Hematopoietic multipotent progenitor cell treated with erythropoietin and hydrocortisone succinate and interleukin-3 and kit ligand, for 15 days (in vitro differentiated cells): ENCODE measurements around the gene UBE2D2.
"Not testable (repeated sequence)": the region's sequence is repeated elsewhere in the genome, so short reads cannot be mapped to it uniquely, and the experiment has no call there.

ENCODE experiments used
- DNase-seq: peaks from one replicate; pipeline ENCODE4 v3.0.0-alpha.2; 2015; ENCODE audit warnings: low spot score

The UBE2D2 gene

DNA sequence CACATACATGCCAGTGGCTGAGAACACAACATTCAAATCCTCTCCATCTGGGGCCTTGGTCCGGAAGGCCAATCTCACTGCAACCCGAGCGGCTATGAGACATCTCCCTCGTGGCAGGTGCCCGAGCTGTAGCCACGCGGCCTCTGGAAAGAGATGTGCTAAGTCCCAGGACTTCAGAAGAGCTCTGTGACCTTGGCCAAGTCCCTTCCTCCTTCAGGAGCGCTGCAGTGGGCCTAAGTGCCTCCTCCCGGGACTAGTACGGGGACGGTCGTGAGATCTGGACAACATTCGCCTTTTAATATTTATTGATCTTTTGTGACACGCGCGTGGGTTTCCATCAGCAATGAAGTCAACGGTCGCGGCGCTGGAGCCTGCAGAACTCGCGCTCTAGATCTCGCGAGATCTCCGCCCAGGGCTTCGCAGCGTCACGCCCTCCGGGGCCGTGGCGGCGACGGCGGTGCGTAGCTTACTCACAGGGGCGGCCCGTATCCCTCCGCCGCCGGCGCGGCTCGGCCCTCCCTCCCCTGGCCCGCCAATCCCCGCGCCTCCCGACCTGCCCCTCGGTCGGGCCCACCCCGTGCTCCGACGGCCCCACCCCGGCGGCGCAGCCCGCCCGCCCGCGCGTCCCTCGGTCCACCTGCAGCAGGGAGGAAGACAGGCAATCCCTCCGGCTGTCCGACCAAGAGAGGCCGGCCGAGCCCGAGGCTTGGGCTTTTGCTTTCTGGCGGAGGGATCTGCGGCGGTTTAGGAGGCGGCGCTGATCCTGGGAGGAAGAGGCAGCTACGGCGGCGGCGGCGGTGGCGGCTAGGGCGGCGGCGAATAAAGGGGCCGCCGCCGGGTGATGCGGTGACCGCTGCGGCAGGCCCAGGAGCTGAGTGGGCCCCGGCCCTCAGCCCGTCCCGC lies at the start of gene UBE2D2:
TSS of gene UBE2D2 (plus strand) at position 588 of the 903 bp plus-strand sequence. CDS start 453 bp downstream, outside the sequence.
- peak; percentile 98 for DNase-seq

GRCh38 chr5:139512786-139513390 lies 48.3 kb upstream of the UBE2D2 start:
- DNase-seq = no peak

GRCh38 chr5:139513434-139513833 lies 47.7 kb upstream of the UBE2D2 start:
- peak; percentile 58 for DNase-seq

DNA sequence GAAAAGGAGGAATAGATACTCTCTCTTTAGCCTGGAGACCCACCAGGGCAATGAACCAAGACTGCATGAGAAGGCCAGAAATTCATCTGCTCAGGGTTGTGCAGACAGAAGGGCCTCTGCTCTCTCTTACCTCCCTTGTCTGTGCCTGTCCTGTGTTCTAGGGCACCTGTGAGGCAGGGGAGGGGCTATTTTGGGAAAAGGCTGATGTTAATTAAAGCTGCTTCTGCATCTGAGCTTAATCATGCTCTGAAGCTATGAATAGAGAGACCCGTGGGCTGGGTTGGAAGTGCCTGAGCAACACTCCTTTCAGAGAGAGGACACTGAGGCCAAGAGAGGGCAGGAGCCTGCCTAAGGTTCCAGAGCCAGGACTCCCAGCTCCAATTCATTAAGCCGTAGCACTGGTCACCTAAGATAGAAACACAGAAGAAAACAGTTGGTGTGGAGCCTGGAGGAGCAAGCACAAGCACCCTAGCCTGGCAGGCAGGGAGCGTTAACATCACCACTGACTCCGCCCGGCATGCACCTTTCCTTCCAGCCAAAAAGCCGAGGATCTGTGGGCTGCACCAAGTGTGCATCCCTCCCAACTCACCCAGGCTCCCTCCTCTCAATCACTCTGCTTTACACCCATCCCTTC lies 47.2 kb upstream of the UBE2D2 start:
- no peak for DNase-seq

DNA sequence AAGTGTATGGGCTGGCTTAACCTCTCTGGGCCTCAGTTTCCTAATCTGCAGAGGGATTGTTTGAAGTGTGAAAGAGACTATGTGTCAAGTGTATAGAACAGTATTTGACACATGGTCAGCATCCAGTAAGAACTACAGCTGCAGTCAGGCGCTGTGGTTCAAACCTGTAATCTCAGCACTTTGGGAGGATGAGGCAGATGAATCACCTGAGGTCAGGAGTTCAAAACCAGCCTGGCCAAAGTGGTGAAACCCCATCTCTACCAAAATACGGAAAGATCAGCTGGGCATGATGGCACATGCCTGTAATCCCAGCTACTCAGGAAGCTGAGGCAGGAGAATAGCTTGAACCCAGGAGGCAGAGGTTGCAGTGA lies 46.7 kb upstream of the UBE2D2 start:
- no peak for DNase-seq

DNA sequence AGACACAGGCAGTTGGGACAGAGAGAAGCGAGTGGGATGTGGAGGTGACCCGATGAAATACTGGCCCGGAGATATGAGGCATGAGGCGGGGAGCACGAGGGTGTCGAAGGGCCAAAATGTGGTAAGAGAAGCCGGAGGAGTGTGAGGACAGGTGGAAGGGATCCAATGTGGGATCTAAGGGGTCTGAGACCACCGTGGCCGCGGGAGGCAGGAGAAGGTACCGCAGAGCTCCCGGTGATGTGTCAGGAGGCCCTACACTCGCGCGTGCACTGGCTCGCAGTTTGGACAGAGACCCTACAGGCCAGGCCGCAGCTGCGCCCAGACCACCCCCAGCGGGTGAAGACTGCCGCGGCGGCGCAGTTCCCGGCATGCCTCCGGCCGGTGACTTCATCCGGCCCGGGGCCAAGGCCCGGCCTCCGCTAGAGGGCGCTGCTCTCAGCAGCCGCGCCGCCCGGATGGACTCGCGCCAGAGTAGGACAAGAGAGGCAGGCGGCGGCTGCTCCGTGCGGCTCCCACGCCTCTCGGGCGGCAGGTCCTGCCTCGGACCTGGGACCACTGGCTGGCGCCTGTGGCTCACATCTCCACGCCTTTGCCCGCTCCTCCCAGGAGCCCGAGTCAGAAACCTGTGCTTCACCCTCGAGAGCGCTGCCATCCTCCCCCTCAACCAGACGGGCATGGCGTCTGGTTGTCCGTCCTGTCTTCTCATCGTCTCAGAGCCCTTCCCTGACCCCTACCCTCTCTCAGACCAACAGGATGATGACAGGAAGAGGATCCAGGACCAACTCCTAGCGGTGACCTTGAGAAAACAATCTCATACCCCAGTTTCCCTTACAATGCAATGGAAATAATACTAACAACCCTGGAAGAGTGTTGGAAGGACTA lies 43.2 kb upstream of the UBE2D2 start:
- DNase-seq = peak; percentile 89

DNA sequence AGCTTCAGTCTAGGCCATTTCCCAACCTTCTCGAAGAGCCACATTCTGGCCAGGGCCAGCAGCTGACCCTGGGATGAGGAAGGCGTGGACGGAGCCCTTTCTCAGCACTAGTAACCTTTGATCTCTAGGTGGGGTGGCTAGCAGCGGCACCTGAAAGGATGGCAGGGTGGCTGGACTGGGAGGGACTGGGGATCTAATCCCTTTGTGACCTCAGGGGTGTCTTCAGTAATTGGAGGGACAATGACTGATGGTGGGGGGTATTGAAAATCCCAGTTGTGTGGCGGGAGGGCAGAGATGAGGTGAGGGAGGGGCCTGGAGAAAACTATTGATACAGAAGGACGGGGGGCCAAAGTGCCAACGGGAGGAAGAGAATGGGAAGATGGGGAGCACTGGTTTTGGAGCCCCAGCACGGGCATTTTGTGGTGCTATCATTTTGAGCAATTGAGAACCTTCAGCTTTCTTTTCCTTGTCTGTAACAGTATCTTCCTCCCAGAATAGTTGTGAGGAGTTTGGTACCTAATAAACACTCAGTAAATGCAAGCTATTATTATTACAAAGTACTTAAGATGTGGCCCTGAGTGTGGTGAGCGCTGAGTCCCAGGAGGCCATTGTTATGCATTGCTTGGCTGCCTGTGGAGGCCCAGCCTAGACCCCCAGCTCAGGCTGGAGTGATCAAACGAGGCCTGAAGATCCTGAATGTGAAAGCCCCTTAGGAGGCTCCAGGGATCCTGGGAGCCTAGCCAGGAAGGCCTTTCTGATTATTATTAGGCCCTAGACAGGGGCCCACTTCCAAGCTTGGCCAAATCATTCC lies 37.3 kb upstream of the UBE2D2 start:
- DNase-seq = no peak

DNA sequence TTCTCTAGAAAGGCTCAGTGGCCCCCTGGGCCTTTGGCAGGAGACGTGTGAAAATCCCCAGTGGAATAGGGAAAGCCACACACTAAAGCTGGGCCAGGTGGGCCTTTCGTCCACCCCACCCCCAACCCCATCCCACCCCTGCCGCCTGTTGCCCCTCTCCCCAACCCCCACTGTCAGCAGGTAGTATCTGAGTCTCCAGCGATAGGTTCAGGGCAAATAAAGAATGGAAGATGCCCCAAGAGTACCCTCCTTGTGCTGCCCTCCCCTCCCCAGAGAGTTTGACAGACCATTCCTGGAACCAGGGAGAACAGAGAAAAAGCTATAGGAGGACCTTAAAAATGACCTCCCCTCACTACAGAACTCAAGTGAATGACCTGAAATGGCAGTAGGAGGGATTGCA lies 36.7 kb upstream of the UBE2D2 start:
- no peak for DNase-seq

DNA sequence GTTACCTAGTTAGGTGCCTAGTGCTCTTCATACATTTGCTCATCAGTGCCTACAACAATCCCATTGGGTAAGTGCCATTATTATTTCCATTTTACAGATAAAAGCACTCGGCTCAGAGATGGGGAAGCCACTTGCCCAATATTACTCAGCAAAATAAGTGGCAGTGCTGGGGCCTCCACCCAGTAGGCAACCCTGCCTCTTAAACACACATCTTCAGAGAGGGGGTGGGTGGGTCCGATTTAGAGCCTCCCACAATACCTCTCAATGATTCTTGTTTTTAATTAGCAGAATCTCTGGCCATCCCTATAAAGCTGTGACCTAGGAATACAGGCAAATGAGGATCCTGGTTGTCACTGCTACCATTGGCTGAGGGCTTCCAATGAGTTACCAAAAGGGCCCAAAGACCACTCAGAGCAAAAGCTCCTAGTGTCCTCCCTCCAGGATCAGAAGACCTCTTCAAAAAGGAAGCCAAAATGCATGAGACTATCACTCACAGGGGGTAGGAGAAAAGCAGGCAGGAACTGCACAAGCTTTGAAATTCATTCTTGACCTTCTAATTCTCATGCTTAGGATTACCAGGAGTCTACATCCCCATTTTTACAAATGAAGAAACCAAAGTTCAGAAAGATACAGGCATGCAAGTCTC lies 36.1 kb upstream of the UBE2D2 start:
- peak; percentile 42 for DNase-seq

DNA sequence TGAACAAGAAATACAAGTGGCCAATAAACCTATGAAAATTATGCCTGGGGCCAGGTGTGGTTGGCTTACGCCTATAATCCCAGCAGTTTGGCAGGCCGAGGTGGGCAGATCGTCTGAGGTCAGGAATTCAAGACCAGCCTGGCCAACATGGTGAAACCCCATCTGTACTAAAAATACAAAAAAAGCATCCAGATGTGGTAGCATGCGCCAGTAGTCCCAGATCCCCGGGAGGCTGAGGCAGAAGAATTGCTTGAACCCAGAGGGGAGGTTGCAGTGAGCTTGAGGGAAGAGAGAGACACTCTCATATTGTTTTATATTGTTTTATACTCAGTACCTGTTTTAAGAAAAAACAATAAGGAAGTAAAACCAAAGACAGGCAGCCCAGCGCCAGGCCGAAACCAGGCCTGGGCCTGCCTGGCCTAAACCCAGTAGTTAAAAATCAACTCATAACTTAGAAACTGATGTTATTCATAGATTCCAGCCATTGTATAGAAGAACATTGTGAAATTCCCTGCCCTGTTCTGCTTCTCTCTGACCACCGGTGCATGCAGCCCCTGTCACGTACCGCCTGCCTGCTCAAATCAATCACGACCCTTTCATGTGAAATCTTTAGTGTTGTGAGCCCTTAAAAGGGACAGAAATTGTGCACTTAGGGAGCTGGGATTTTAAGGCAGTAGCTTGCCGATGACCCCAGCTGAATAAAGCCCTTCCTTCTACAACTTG lies 35.4 kb upstream of the UBE2D2 start:
- not testable (repeated sequence) for DNase-seq

DNA sequence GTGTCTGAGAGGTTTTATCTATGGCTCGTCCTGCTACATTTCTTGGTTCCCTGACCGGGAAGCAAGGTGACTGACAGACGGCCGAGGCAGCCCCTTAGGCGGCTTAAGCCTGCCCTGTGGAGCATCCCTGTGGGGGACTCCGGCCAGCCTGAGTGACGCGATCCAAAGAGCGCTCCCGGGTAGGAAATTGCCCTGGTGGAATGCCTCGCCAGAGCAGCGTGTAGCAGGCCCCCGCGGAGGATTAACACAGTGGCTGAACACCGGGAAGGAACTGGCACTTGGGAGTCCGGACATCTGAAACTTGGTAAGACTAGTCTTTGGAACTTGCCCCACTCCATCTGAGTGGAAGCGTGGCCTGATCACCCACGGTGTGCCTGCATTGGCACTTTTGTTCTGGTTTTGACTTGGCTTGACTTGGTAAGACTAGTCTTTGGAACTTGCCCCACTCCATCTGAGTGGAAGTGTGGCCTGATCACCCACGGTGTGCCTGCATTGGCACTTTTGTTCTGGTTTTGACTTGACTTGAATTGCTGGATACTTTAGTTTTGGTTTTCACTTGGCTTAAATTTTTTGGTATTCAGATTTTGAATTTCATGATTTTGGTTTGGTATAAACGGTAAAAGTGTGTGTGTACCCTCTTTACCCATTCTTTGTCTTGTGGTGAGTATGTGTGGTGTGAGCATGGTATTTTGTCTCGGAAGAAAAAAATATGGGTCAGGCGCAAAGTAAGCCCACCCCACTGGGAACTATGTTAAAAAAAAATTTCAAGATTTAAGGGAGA lies 34.6 kb upstream of the UBE2D2 start:
- not testable (repeated sequence) for DNase-seq

DNA sequence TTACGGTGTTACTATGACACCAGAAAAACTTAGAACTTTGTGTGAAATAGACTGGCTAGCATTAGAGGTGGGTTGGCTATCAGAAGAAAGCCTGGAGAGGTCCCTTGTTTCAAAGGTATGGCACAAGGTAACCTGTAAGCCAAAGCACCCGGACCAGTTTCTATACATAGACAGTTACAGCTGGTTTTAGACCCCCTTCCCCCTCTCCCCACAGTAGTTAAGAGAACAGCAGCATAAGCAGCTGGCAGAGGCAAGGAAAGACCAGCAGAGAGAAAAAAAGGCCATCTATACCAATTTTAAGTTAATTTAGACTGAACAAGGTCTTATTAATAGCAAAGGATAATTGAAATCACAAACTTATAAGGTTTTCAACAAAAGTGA lies 34.1 kb upstream of the UBE2D2 start:
- DNase-seq = not testable (repeated sequence)

DNA sequence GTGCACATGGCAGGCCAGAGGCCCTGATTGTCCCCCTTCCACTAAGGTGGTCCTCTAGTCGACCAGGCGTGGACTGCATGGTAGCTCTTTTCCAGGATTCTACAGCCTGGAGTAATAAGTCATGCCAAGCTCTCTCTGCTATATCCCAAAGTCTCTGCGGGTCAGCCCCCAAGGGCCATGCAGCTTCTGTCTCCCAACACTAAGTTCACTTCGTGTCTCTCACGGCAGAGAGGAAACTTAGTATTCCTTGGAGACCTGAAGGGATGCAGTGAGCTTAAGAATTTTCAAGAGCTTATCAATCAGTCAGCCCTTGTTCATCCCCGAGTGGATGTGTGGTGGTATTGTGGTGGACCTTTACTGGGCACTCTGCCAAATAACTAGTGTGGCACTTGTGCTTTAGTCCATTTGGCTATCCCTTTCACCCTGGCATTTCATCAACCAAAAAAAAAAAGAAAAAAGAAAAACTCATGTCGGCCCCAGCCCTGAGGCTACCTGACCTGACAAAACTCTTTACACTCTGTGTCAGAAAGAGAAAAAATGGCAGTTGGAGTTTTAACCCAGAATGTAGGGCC lies 33.2 kb upstream of the UBE2D2 start:
- not testable (repeated sequence) for DNase-seq

- not testable (repeated sequence) for DNase-seq
Observed at GRCh38 chr5:139528695-139529094, 32.4 kb upstream of the UBE2D2 start.

DNA sequence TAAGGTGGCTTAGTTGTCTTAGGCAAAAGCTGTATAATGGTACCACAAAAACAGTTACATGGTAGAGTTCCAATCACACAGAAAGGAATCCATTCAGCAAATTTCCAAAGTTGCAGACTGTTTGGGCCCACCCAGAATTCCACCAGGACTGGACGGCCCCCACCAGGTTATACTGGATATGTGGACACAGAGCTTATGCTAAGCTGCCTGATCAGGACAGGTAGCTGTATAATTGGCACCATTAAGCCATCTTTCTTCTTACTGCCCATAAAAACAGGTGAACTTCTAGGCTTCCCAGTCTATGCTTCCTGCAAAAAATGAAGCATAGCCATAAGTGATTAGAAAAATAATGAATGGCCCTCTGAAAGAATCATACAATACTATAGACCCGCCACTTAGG lies 31.1 kb upstream of the UBE2D2 start:
- DNase-seq = not testable (repeated sequence)

DNA sequence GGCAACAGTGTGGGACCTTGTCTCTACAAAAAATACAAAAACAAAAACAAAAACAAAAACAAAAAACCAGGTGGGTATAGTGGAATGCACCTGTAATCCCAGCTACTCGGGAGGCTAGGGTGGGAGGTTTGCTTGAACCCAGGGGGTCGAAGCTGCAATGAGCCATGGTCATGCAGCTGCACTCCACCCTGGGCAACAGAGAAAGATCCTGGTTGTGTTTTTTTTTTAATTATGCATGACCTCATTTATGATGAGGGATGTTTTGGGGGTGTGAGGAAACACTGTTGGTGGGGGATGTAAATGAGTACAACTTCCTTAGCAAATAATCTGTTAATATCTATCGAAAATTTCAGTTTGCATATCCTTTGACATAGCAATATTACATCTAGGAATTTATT lies 29.4 kb upstream of the UBE2D2 start:
- DNase-seq = no peak

DNA sequence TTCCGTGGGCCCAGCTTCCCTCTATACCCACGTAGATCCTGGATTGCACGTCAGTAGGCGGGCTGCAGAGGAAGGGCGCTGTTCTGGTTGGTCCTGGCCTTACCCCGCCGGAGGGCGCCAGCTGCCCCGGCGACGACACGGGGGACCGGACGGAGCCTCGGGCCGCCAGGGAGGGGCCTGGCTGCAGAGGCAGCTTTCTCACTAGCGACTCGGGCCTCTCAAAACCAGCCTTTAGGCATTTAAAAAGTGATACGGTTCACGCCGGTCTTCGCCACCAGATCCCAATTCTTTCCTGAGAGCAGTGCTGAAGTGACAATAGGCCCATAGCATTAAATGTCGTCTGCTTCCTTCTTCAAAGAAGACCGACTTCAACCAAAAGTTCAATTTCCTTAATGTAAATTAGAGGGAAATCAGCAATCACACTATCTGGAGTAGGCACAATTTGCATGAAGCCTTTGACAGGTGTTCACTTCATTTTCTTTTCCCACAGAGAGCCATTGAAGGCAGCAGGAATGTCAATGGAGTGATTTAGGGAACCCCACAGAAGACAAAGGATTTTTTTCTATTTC lies 17.6 kb upstream of the UBE2D2 start:
- DNase-seq = no peak

DNA sequence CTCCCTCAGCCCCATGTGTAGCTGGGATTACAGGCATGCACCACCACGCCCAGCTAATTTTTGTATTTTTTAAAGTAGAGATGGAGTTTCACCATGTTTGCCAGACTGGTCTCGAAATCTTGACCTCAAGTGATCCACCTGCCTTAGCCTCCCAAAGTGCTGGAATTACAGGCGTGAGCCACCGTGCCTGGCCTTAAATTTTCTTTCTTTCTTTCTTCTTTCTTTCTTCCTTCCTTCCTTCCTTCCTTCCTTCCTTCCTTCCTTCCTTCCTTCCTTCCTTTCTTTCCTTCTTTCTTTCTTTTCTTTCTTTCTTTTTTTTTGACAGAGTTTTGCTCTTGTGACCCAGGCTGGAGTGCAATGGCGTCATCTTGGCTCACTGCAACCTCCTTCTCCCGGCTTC lies 14.5 kb upstream of the UBE2D2 start:
- DNase-seq = not testable (repeated sequence)
